Measurements from ENCODE around the gene IFT20. TPM values are rescaled to one million over a fixed set of nuclear protein-coding genes. Genes with fewer than 3 reads are reported as not detected.

The IFT20 gene
- total RNA-seq (34.3 TPM), polyA plus RNA-seq (ENCODE audit: insufficient read depth in 1 of 8, insufficient read length in 8 of 8, low replicate concordance in 1 of 8) (10 to 100 TPM; 27.7 to 40.4 (median 35.0) TPM)
- long read RNA-seq, donor 1, transcript IFT20-213 (1 exons, 1,485 nt) = major isoform, 6 of 10 reads
- long read RNA-seq, donor 1, partial matches to known transcripts = 0 of 10 reads
- long read RNA-seq, donor 1, other reads (novel, unspliced or antisense) = 0 of 10 reads
- long read RNA-seq, donor 2, partial matches to known transcripts = 0 of 2 reads
- long read RNA-seq, donor 2, other reads (novel, unspliced or antisense) = 0 of 2 reads
- long read RNA-seq, donor 3, transcript IFT20-203 (5 exons, 825 nt) = minor isoform, 5 of 21 reads
- long read RNA-seq, donor 3, transcript IFT20-213 (1 exons, 1,485 nt) = major isoform, 10 of 21 reads
- long read RNA-seq, donor 3, partial matches to known transcripts = 0 of 21 reads
- long read RNA-seq, donor 3, other reads (novel, unspliced or antisense) = 0 of 21 reads
- long read RNA-seq, donor 4, partial matches to known transcripts = 0 of 8 reads
- long read RNA-seq, donor 4, other reads (novel, unspliced or antisense) = 0 of 8 reads
- long read RNA-seq, donor 5, transcript IFT20-203 (5 exons, 825 nt) = major isoform, 28 of 63 reads
- long read RNA-seq, donor 5, transcript IFT20-214 (6 exons, 1,071 nt) = minor isoform, 7 of 63 reads
- long read RNA-seq, donor 5, transcript IFT20-213 (1 exons, 1,485 nt) = minor isoform, 13 of 63 reads
- long read RNA-seq, donor 5, partial matches to known transcripts = 9 of 63 reads
- long read RNA-seq, donor 5, other reads (novel, unspliced or antisense) = 0 of 63 reads
- long read RNA-seq, donor 6, transcript IFT20-213 (1 exons, 1,485 nt) = minor isoform, 10 of 33 reads
- long read RNA-seq, donor 6, transcript IFT20-203 (5 exons, 825 nt) = major isoform, 14 of 33 reads
- long read RNA-seq, donor 6, partial matches to known transcripts = 0 of 33 reads
- long read RNA-seq, donor 6, other reads (novel, unspliced or antisense) = 0 of 33 reads
- long read RNA-seq, donor 7, transcript IFT20-213 (1 exons, 1,485 nt) = minor isoform, 6 of 24 reads
- long read RNA-seq, donor 7, transcript IFT20-214 (6 exons, 1,071 nt) = minor isoform, 6 of 24 reads
- long read RNA-seq, donor 7, transcript IFT20-203 (5 exons, 825 nt) = major isoform, 9 of 24 reads
- long read RNA-seq, donor 7, partial matches to known transcripts = 0 of 24 reads
- long read RNA-seq, donor 7, other reads (novel, unspliced or antisense) = 0 of 24 reads
- long read RNA-seq, donor 8, transcript IFT20-203 (5 exons, 825 nt) = major isoform, 11 of 1,914 reads
- long read RNA-seq, donor 8, transcript IFT20-213 (1 exons, 1,485 nt) = minor isoform, 7 of 1,914 reads
- long read RNA-seq, donor 8, partial matches to known transcripts = 1,892 of 1,914 reads
- long read RNA-seq, donor 8, other reads (novel, unspliced or antisense) = 0 of 1,914 reads
- long read RNA-seq, donor 9, transcript IFT20-203 (5 exons, 825 nt) = major isoform, 5 of 8 reads
- long read RNA-seq, donor 9, partial matches to known transcripts = 0 of 8 reads
- long read RNA-seq, donor 9, other reads (novel, unspliced or antisense) = 0 of 8 reads
- long read RNA-seq, donor 10, transcript IFT20-213 (1 exons, 1,485 nt) = major isoform, 13 of 24 reads
- long read RNA-seq, donor 10, partial matches to known transcripts = 0 of 24 reads
- long read RNA-seq, donor 10, other reads (novel, unspliced or antisense) = 0 of 24 reads
- long read RNA-seq, donor 11, transcript IFT20-213 (1 exons, 1,485 nt) = minor isoform, 5 of 15 reads
- long read RNA-seq, donor 11, transcript IFT20-203 (5 exons, 825 nt) = major isoform, 8 of 15 reads
- long read RNA-seq, donor 11, partial matches to known transcripts = 0 of 15 reads
- long read RNA-seq, donor 11, other reads (novel, unspliced or antisense) = 0 of 15 reads

GRCh38 chr17:28335201-28335958, at the start of gene IFT20, which contains the start of gene TNFAIP1:
TSS of gene IFT20 (minus strand) at chr17:28335472. CDS start at chr17:28331985, 3,487 bp downstream.
TSS of gene TNFAIP1 (plus strand) at chr17:28335761. CDS start at chr17:28339522, 3,761 bp downstream.
- peak within 1 kb of the TSS; percentile 90 for H3K4me3 ChIP-seq (ENCODE audit: low read length)
- no peaks in the 10 kb centered on the region for H3K9me3 ChIP-seq (replicated peaks; ENCODE audit: control insufficient read depth, low read depth, low read length)
- H3K27me3 ChIP-seq (ENCODE audit: control insufficient read depth, insufficient read depth, low read length) = no peaks in the 10 kb centered on the region
- DNase-seq = peak; percentile 100
- H3K36me3 ChIP-seq (ENCODE audit: control insufficient read depth, insufficient read depth, low read length) = peaks cover 36% of the 10 kb centered on the region
- WGBS (ENCODE audit: insufficient coverage) = under 1% methylated on average over 62 of the region's 62 CpGs
- peak within 1 kb of the TSS; percentile 97 for H3K27ac ChIP-seq (ENCODE audit: low read length)
- H3K4me1 ChIP-seq (ENCODE audit: control insufficient read depth, insufficient read depth, low read length) = peaks cover 33% of the 10 kb centered on the region

GRCh38 chr17:28385037-28385400, 49.7 kb upstream of the IFT20 start:
- Histone ChIP-seq H3K4me1 (ENCODE audit: control insufficient read depth, insufficient read depth, low read length) (peaks cover 9% of the 10 kb centered on the region), H3K27me3 (ENCODE audit: control insufficient read depth, insufficient read depth, low read length) (peaks cover 40% of the 10 kb centered on the region), H3K9me3 (replicated peaks; ENCODE audit: control insufficient read depth, low read depth, low read length) (no peaks in the 10 kb centered on the region), H3K36me3 (ENCODE audit: control insufficient read depth, insufficient read depth, low read length) (peaks cover 20% of the 10 kb centered on the region), H3K4me3 (ENCODE audit: low read length) (peak overlapping the region; percentile 24), H3K27ac (ENCODE audit: low read length) (no peak overlapping the region)
- WGBS (ENCODE audit: insufficient coverage) = 25% methylated on average over 29 of the region's 29 CpGs
- DNase-seq = no peak

- peak overlapping the region; percentile 24 for H3K4me3 ChIP-seq (ENCODE audit: low read length)
- H3K9me3 ChIP-seq (replicated peaks; ENCODE audit: control insufficient read depth, low read depth, low read length) = no peaks in the 10 kb centered on the region
- peaks cover 40% of the 10 kb centered on the region for H3K27me3 ChIP-seq (ENCODE audit: control insufficient read depth, insufficient read depth, low read length)
- peaks cover 9% of the 10 kb centered on the region for H3K4me1 ChIP-seq (ENCODE audit: control insufficient read depth, insufficient read depth, low read length)
- WGBS (ENCODE audit: insufficient coverage) = 12% methylated on average over 53 of the region's 56 CpGs
- no peak overlapping the region for H3K27ac ChIP-seq (ENCODE audit: low read length)
- no peak for DNase-seq
- H3K36me3 ChIP-seq (ENCODE audit: control insufficient read depth, insufficient read depth, low read length) = peaks cover 18% of the 10 kb centered on the region
These were observed 49.2 kb upstream of the IFT20 start for GRCh38 chr17:28384281-28385036.

GRCh38 chr17:28381141-28381825, 46.0 kb upstream of the IFT20 start:
- no peak for DNase-seq
- Histone ChIP-seq H3K4me1 (ENCODE audit: control insufficient read depth, insufficient read depth, low read length) (peaks cover 9% of the 10 kb centered on the region), H3K4me3 (ENCODE audit: low read length) (no peak overlapping the region), H3K36me3 (ENCODE audit: control insufficient read depth, insufficient read depth, low read length) (no peaks in the 10 kb centered on the region), H3K27ac (ENCODE audit: low read length) (no peak overlapping the region), H3K27me3 (ENCODE audit: control insufficient read depth, insufficient read depth, low read length) (peaks cover 40% of the 10 kb centered on the region), H3K9me3 (replicated peaks; ENCODE audit: control insufficient read depth, low read depth, low read length) (no peaks in the 10 kb centered on the region)
- WGBS (ENCODE audit: insufficient coverage) = 11% methylated on average over 69 of the region's 72 CpGs

GRCh38 chr17:28379814-28380801, 44.8 kb upstream of the IFT20 start:
- H3K9me3 ChIP-seq (replicated peaks; ENCODE audit: control insufficient read depth, low read depth, low read length) = no peaks in the 10 kb centered on the region
- H3K27ac ChIP-seq (ENCODE audit: low read length) = no peak overlapping the region
- H3K4me3 ChIP-seq (ENCODE audit: low read length) = no peak overlapping the region
- 86% methylated on average over 6 of the region's 10 CpGs for WGBS (ENCODE audit: insufficient coverage)
- peaks cover 9% of the 10 kb centered on the region for H3K4me1 ChIP-seq (ENCODE audit: control insufficient read depth, insufficient read depth, low read length)
- H3K36me3 ChIP-seq (ENCODE audit: control insufficient read depth, insufficient read depth, low read length) = no peaks in the 10 kb centered on the region
- peaks cover 40% of the 10 kb centered on the region for H3K27me3 ChIP-seq (ENCODE audit: control insufficient read depth, insufficient read depth, low read length)
- no peak for DNase-seq

GRCh38 chr17:28372945-28373274, 37.6 kb upstream of the IFT20 start:
- Histone ChIP-seq H3K4me1 (ENCODE audit: control insufficient read depth, insufficient read depth, low read length) (peaks cover 24% of the 10 kb centered on the region), H3K36me3 (ENCODE audit: control insufficient read depth, insufficient read depth, low read length) (no peaks in the 10 kb centered on the region), H3K9me3 (replicated peaks; ENCODE audit: control insufficient read depth, low read depth, low read length) (no peaks in the 10 kb centered on the region), H3K4me3 (ENCODE audit: low read length) (no peak overlapping the region), H3K27me3 (ENCODE audit: control insufficient read depth, insufficient read depth, low read length) (peaks cover 5% of the 10 kb centered on the region), H3K27ac (ENCODE audit: low read length) (no peak overlapping the region)
- WGBS (ENCODE audit: insufficient coverage) = no CpG with 5 or more reads among the region's 6 CpGs
- no peak for DNase-seq

- Histone ChIP-seq H3K9me3 (replicated peaks; ENCODE audit: control insufficient read depth, low read depth, low read length) (no peaks in the 10 kb centered on the region), H3K4me3 (ENCODE audit: low read length) (peak overlapping the region; percentile 27), H3K36me3 (ENCODE audit: control insufficient read depth, insufficient read depth, low read length) (no peaks in the 10 kb centered on the region), H3K4me1 (ENCODE audit: control insufficient read depth, insufficient read depth, low read length) (peaks cover 24% of the 10 kb centered on the region), H3K27ac (ENCODE audit: low read length) (no peak overlapping the region), H3K27me3 (ENCODE audit: control insufficient read depth, insufficient read depth, low read length) (peaks cover 5% of the 10 kb centered on the region)
- peak; percentile 33 for DNase-seq
- 6% methylated on average over 46 of the region's 53 CpGs for WGBS (ENCODE audit: insufficient coverage)
These were observed 37.1 kb upstream of the IFT20 start for GRCh38 chr17:28372203-28372944.
